PC-3 (cell line): ENCODE results near the gene SMIM7. TPM values are rescaled to one million over a fixed set of nuclear protein-coding genes. Genes with fewer than 3 reads are reported as not detected.

Experiments used
- ATAC-seq: fragments of 200-7000 bp; cut with Tn5 transposase; 2 replicates; pipeline ENCODE4 v1.9.1; 2020; ENCODE audit warnings: mild to moderate bottlenecking, moderate library complexity
- Bru-seq: library from RNA; stranded (reverse); fragments of 400-500 nt; gene quantifications from one replicate; lab custom pipeline; 2021; lab: Mats Ljungman, UMichigan
- BruChase-seq, 2 experiments: library from RNA; stranded (reverse); fragments of 400-500 nt; gene quantifications; one replicate each; lab custom pipeline; 2021; lab: Mats Ljungman, UMichigan
- BruUV-seq: library from RNA; stranded (reverse); fragments of 400-500 nt; replicated peaks from 2 replicates; lab custom pipeline; 2021; lab: Mats Ljungman, UMichigan
- CTCF ChIA-PET: fragments of 300-600 bp; sonication (Branson Sonifier 250); formaldehyde crosslinking; loops from one replicate; lab custom pipeline; 2022; ENCODE audit warnings: antibody characterized with exemption; lab: Charles Lee
- POLR2A ChIA-PET: fragments of 300-600 bp; sonication (Branson Sonifier 250); formaldehyde crosslinking; loops from one replicate; lab custom pipeline; 2022; ENCODE audit warnings: antibody characterized with exemption; ENCODE audit not compliant: unreplicated experiment; lab: Charles Lee
- DNase-seq: peaks from one replicate; pipeline ENCODE4 v3.0.0-alpha.2; 2015
- H2AFZ ChIP-seq: fragments of 300-600 bp; sonication (generic); 2 replicates; pipeline ENCODE4 v1.6.0; 2016; ENCODE audit warnings: antibody characterized with exemption, low read length
- H3F3A ChIP-seq: fragments of 300-600 bp; sonication (generic); one replicate; pipeline ENCODE4 v1.6.0; 2017; ENCODE audit warnings: antibody characterized with exemption, low read length, control low read depth, mild to moderate bottlenecking; ENCODE audit not compliant: unreplicated experiment
- H3K27ac ChIP-seq: fragments of 300-600 bp; sonication (generic); 2 replicates; pipeline ENCODE4 v1.5.1; 2016; ENCODE audit warnings: mild to moderate bottlenecking, low read length
- H3K27me3 ChIP-seq: fragments of 300-600 bp; sonication (generic); 2 replicates; pipeline ENCODE4 v1.6.1; 2016; ENCODE audit warnings: low read length, mixed read lengths
- H3K36me3 ChIP-seq: fragments of 300-600 bp; sonication (generic); 2 replicates; pipeline ENCODE4 v1.6.1; 2016; ENCODE audit warnings: low read depth, mixed run types, low read length, mixed read lengths
- H3K4me1 ChIP-seq: fragments of 300-600 bp; sonication (generic); 2 replicates; pipeline ENCODE4 v1.5.1; 2016; ENCODE audit warnings: low read length; ENCODE audit not compliant: insufficient read depth
- H3K4me2 ChIP-seq: fragments of 300-600 bp; sonication (generic); 2 replicates; pipeline ENCODE4 v1.6.0; 2016; ENCODE audit warnings: low read length
- H3K4me3 ChIP-seq: fragments of 300-600 bp; sonication (generic); 2 replicates; pipeline ENCODE4 v1.5.1; 2016; ENCODE audit warnings: mild to moderate bottlenecking, low read length, mixed read lengths
- H3K79me2 ChIP-seq: fragments of 300-600 bp; sonication (generic); 2 replicates; pipeline ENCODE4 v1.6.1; 2017; ENCODE audit warnings: low read length, mixed read lengths
- H3K9ac ChIP-seq: fragments of 300-600 bp; sonication (generic); 2 replicates; pipeline ENCODE4 v1.6.0; 2016; ENCODE audit warnings: mild to moderate bottlenecking, low read length
- H3K9me2 ChIP-seq: fragments of 300-600 bp; sonication (generic); replicated peaks from 2 replicates; pipeline ENCODE4 v1.6.1; 2016; ENCODE audit warnings: mixed run types, low read length, mixed read lengths
- H3K9me3 ChIP-seq: fragments of 300-600 bp; sonication (generic); 2 replicates; pipeline ENCODE4 v1.6.1; 2016; ENCODE audit warnings: low read length, mixed read lengths
- H4K20me1 ChIP-seq: fragments of 300-600 bp; sonication (generic); 2 replicates; pipeline ENCODE4 v1.6.1; 2016; ENCODE audit warnings: low read length, mixed read lengths
- EZH2 ChIP-seq: fragments of 300-600 bp; sonication (generic); IDR thresholded peaks from one replicate; pipeline ENCODE4 v1.6.1; 2017; ENCODE audit warnings: antibody characterized with exemption, mild to moderate bottlenecking, low read length; ENCODE audit not compliant: unreplicated experiment
- EZH2phosphoT487 ChIP-seq: fragments of 300-600 bp; sonication (generic); IDR thresholded peaks from 2 replicates; pipeline ENCODE4 v1.6.1; 2018; ENCODE audit warnings: mild to moderate bottlenecking, antibody characterized with exemption, low read length, borderline replicate concordance
- intact Hi-C: fragments of 100-400 bp; cut with micrococcal nuclease; formaldehyde crosslinking; loops from 2 replicates; pipeline ENCODE4 v1.9.0; 2023
- long read RNA-seq: library from polyadenylated mRNA; unstranded; transcript quantifications from one replicate; pipeline ENCODE4 v2.0.0, GENCODE V29; 2021; ENCODE audit not compliant: unreplicated experiment
- total RNA-seq: library from RNA; depleted of rRNA; stranded (reverse); fragments of >200 nt; gene quantifications from 2 replicates; pipeline ENCODE4 v1.2.3, GENCODE V29; 2014; rRNA removed
- TF ChIP-seq, protein P1 (sequence below): fragments of 300-600 bp; sonication (generic); conservative IDR thresholded peaks from 2 replicates; pipeline ENCODE4 v1.5.1; 2017; ENCODE audit warnings: antibody characterized with exemption, low read depth, mild to moderate bottlenecking, low read length

SMIM7 gene
- total RNA-seq (62.0 and 74.1 TPM in 2 replicates), Bru-seq, nascent RNA (percentile 94 among the genes with signal in this experiment), BruChase-seq, experiment 1, labeled RNA remaining after a 6-hour chase (percentile 98 among the genes with signal in this experiment), BruChase-seq, experiment 2, labeled RNA remaining after a 2-hour chase (percentile 98 among the genes with signal in this experiment)
- long read RNA-seq, transcript SMIM7-210 (6 exons, 1,065 nt): minor isoform, 8 of 132 reads
- long read RNA-seq, transcript SMIM7-208 (5 exons, 2,776 nt): major isoform, 47 of 132 reads
- long read RNA-seq, transcript SMIM7-207 (6 exons, 1,126 nt): minor isoform, 15 of 132 reads
- long read RNA-seq, transcript SMIM7-214 (4 exons, 1,075 nt): minor isoform, 5 of 132 reads
- long read RNA-seq, partial matches to known transcripts: 9 of 132 reads
- long read RNA-seq, other reads (novel, unspliced or antisense): 33 of 132 reads

DNA sequence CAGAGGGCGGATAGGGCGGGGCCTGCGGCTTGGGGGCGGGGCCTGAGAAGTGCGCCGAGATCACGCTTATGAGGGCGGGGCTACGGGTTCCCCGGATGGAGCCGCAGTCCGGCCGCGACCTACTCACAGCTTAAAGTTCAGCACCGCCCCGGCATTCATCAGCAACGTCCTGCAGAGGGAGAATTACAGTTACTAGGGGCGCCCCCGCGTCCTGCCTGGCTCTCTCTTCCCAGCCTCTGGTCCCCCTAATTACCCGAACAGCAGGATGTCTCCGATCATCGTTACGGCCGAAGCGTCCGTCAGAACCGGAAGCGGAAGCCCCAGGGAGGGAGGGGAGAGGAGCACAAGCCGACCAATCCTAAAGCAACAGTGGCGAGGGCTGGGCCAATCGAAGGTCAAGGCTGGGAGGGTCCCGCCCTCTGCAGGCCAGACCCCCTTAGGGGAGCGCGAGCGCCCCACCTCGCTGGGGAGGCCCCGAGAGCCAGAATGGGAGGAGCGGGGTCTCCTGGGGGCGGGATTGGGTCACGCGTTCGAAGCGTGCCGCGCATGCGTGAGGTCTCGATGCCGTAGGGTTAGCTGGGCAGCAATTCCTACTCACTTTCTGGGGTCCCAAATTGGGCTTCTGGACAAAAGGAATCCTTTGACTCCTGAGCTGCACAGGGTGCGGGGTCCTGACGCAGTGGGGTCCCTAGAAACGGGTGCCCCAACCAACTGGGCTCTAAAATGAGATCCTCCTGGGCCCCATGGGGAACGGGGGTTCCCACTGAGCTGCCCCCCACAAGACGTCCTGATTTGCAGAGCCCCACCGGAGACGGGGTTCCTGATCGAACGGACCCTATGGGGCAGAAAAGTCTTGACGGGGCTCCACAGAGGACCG is at the start of gene SMIM7:
TSS of gene SMIM7 (minus strand) at position 313 of the 877 bp plus-strand sequence. CDS start at position 279, 34 bp downstream.
- H3K27ac ChIP-seq: peak within 1 kb of the TSS; percentile 77
- POLR2A ChIA-PET: interaction anchor here (0.5 to 0.7 kb wide), 5 partner anchors 52 to 189 kb away, joined by 3 to 16 read pairs (median 7); no protein-coding TSS in a partner anchor
- intact Hi-C loops: loop anchor here (2.0 kb wide), 1 partner anchor 31 kb away; the partner anchor contains the start of gene MED26
- DNase-seq: peak; percentile 98
- H3K9me2 ChIP-seq: no peaks in the 10 kb centered on the region
- H3K27me3 ChIP-seq: no peaks in the 10 kb centered on the region
- peaks cover 16% of the 10 kb centered on the region for H4K20me1 ChIP-seq
- peaks cover 8% of the 10 kb centered on the region for H3K4me1 ChIP-seq
- ATAC-seq: peak; percentile 97
- H3K9ac ChIP-seq: peak within 1 kb of the TSS; percentile 96
- H3K36me3 ChIP-seq: peaks cover 14% of the 10 kb centered on the region
- H3F3A ChIP-seq: no peaks in the 10 kb centered on the region
- no peaks in the 10 kb centered on the region for H3K9me3 ChIP-seq
- peaks cover 45% of the 10 kb centered on the region for H3K79me2 ChIP-seq
- TF ChIP-seq EZH2phosphoT487 (no peak), EZH2 (no peak)
- TF ChIP-seq, protein P1, sequence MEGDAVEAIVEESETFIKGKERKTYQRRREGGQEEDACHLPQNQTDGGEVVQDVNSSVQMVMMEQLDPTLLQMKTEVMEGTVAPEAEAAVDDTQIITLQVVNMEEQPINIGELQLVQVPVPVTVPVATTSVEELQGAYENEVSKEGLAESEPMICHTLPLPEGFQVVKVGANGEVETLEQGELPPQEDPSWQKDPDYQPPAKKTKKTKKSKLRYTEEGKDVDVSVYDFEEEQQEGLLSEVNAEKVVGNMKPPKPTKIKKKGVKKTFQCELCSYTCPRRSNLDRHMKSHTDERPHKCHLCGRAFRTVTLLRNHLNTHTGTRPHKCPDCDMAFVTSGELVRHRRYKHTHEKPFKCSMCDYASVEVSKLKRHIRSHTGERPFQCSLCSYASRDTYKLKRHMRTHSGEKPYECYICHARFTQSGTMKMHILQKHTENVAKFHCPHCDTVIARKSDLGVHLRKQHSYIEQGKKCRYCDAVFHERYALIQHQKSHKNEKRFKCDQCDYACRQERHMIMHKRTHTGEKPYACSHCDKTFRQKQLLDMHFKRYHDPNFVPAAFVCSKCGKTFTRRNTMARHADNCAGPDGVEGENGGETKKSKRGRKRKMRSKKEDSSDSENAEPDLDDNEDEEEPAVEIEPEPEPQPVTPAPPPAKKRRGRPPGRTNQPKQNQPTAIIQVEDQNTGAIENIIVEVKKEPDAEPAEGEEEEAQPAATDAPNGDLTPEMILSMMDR: no peak; the same call in 1 of the 2 replicates
- CTCF ChIA-PET: interaction anchor here (0.6 kb wide), 2 partner anchors 25 to 33 kb away, joined by 3 to 4 read pairs; no protein-coding TSS in a partner anchor
- H2AFZ ChIP-seq: peak within 1 kb of the TSS; percentile 98
- BruUV-seq: TSS peak; percentile 77
- peak within 1 kb of the TSS; percentile 88 for H3K4me3 ChIP-seq
- H3K4me2 ChIP-seq: peak within 1 kb of the TSS; percentile 100

DNA sequence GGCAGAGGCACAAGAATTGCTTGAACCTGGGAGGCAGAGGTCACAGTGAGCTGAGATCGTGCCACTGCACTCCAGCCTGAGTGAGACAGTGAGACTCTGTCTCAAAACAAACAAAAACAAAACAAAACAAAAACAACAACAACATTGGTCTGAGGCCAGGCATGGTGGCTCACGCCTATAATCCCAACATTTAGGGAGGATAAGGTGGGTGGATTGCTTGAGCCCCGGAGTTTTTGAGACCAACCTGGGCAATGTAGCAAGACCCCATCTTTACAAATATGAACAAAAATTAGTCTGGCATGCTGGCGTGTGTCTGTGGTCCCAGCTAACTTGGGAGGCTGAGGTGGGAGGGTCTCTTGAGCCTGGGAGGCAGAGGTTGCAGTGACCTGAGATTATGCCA is 43.7 kb upstream of the SMIM7 start:
- H3K79me2 ChIP-seq: no peaks in the 10 kb centered on the region
- H2AFZ ChIP-seq: no peak overlapping the region
- no peak for ATAC-seq
- intact Hi-C loops: no loop called here
- no peaks in the 10 kb centered on the region for H3K27me3 ChIP-seq
- no peaks in the 10 kb centered on the region for H3K9me2 ChIP-seq
- TF ChIP-seq EZH2phosphoT487: no peak
- no peak for TF ChIP-seq EZH2
- CTCF ChIA-PET: no interaction called here
- no peak overlapping the region for H3K9ac ChIP-seq
- no peak overlapping the region for H3K4me2 ChIP-seq
- H3F3A ChIP-seq: no peaks in the 10 kb centered on the region
- POLR2A ChIA-PET: no interaction called here
- no peak overlapping the region for H3K27ac ChIP-seq
- H3K4me3 ChIP-seq: no peak overlapping the region
- no peaks in the 10 kb centered on the region for H3K4me1 ChIP-seq
- no peaks in the 10 kb centered on the region for H3K9me3 ChIP-seq
- no peaks in the 10 kb centered on the region for H4K20me1 ChIP-seq
- BruUV-seq: no TSS peak
- H3K36me3 ChIP-seq: no peaks in the 10 kb centered on the region
- no peak for DNase-seq

DNA sequence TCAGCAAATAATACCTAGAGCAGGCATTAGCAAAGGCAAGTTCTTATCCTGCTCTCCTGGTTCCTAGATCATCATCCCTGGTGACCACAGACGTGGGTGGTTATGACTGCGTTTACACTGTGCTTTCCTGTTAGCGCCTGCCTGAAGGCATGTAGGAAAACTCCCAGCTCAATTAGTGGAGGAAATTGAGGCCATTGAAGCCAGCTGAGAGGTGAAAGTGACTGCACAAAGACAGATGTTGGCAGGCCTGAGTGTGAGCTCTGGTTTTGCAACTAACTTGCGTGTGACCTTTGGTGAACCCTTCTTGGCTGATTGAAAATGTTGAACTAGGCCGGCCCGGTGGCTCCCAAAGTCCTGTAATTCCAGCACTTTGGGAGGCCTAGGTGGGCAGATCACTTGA is 42.2 kb upstream of the SMIM7 start:
- H3K4me2 ChIP-seq: no peak overlapping the region
- H3K9me3 ChIP-seq: no peaks in the 10 kb centered on the region
- CTCF ChIA-PET: no interaction called here
- DNase-seq: no peak
- intact Hi-C loops: no loop called here
- no peak overlapping the region for H3K4me3 ChIP-seq
- no peak overlapping the region for H3K9ac ChIP-seq
- POLR2A ChIA-PET: interaction anchor here (0.6 kb wide), 1 partner anchor 381 kb away, joined by 3 read pairs; no protein-coding TSS in a partner anchor
- no peaks in the 10 kb centered on the region for H3K79me2 ChIP-seq
- no peak for ATAC-seq
- no peaks in the 10 kb centered on the region for H3K4me1 ChIP-seq
- H3F3A ChIP-seq: no peaks in the 10 kb centered on the region
- H2AFZ ChIP-seq: no peak overlapping the region
- TF ChIP-seq EZH2 (no peak), EZH2phosphoT487 (no peak)
- TF ChIP-seq, protein P1: no peak
- no peak overlapping the region for H3K27ac ChIP-seq
- no TSS peak for BruUV-seq
- no peaks in the 10 kb centered on the region for H3K36me3 ChIP-seq
- no peaks in the 10 kb centered on the region for H4K20me1 ChIP-seq
- H3K27me3 ChIP-seq: no peaks in the 10 kb centered on the region
- no peaks in the 10 kb centered on the region for H3K9me2 ChIP-seq
